H1 (cell line): Measurements from ENCODE around the gene P2RX5. TPM values are rescaled to one million over a fixed set of nuclear protein-coding genes. Genes with fewer than 3 reads are reported as not detected.

Source experiments
- CTCF ChIA-PET: fragments of 300-600 bp; sonication (Branson Sonifier 250); formaldehyde crosslinking; loops from one replicate; lab custom pipeline; 2021; ENCODE audit not compliant: partially characterized antibody; lab: Charles Lee
- POLR2A ChIA-PET: fragments of 300-600 bp; sonication (Branson Sonifier 250); formaldehyde crosslinking; loops from one replicate; lab custom pipeline; 2021; ENCODE audit warnings: inconsistent platforms; ENCODE audit not compliant: partially characterized antibody; lab: Charles Lee
- DNase-seq, 2 experiments: peaks; one replicate each; pipeline versions ENCODE4 v3.0.0 to v3.0.0-alpha.2; 2010 to 2022; ENCODE audit warnings: low spot score in 2 of 2, low read depth in 1 of 2, mixed read lengths in 1 of 2
- FAIRE-seq: peaks from 2 replicates; lab custom pipeline; 2011; peaks lifted over from hg19 to GRCh38; lab: Jason Lieb, UNC
- H2AFZ ChIP-seq: 2 replicates; pipeline ENCODE4 v1.8.1; 2012; ENCODE audit warnings: low read length, inconsistent platforms
- H2AK5ac ChIP-seq: 2 replicates; pipeline ENCODE4 v1.6.1; 2013; ENCODE audit warnings: low read depth, low read length
- H2BK120ac ChIP-seq: replicated peaks from 2 replicates; pipeline ENCODE3; 2013; ENCODE audit warnings: low read depth, low read length, inconsistent platforms
- H2BK12ac ChIP-seq: 2 replicates; pipeline ENCODE4 v1.6.1; 2013; ENCODE audit warnings: low read depth, low read length
- H2BK15ac ChIP-seq: 2 replicates; pipeline ENCODE4 v1.6.1; 2013; ENCODE audit warnings: low read length
- H2BK20ac ChIP-seq: 2 replicates; pipeline ENCODE4 v1.6.1; 2013; ENCODE audit warnings: low read length
- H2BK5ac ChIP-seq: 2 replicates; pipeline ENCODE4 v1.6.1; 2013; ENCODE audit warnings: low read depth, low read length
- H3K14ac ChIP-seq: 2 replicates; pipeline ENCODE4 v1.6.1; 2013; ENCODE audit warnings: inconsistent platforms; ENCODE audit not compliant: insufficient read length
- H3K18ac ChIP-seq: 2 replicates; pipeline ENCODE4 v1.6.1; 2013; ENCODE audit warnings: low read length; ENCODE audit errors: extremely low read depth
- H3K23ac ChIP-seq: 2 replicates; pipeline ENCODE4 v1.6.1; 2013; ENCODE audit warnings: inconsistent platforms; ENCODE audit not compliant: insufficient read length
- H3K23me2 ChIP-seq: 2 replicates; pipeline ENCODE4 v1.6.1; 2013; ENCODE audit warnings: low read depth, low read length
- H3K27ac ChIP-seq: 2 replicates; pipeline ENCODE4 v1.6.1; 2011; ENCODE audit warnings: low read depth, low read length, inconsistent platforms
- H3K27me3 ChIP-seq, 4 experiments: replicated peaks in 1 of 4; 1 replicate in 1 of 4; 2 replicates in 3 of 4; pipeline versions ENCODE4 v1.6.1 to v1.8.1; 2011 to 2013; ENCODE audit warnings: low read length in 3 of 4, mild to moderate bottlenecking in 3 of 4, inconsistent platforms in 2 of 4, mixed read lengths in 2 of 4, moderate library complexity in 1 of 4; ENCODE audit not compliant: control insufficient read depth in 3 of 4, insufficient read depth in 3 of 4; ENCODE audit errors: extremely low read depth in 1 of 4
- H3K36me3 ChIP-seq, 4 experiments: 2 replicates each; pipeline versions ENCODE4 v1.6.1 to v1.8.1; 2011 to 2013; ENCODE audit warnings: mild to moderate bottlenecking in 4 of 4, low read length in 3 of 4, moderate library complexity in 2 of 4, control low read depth in 1 of 4, inconsistent platforms in 1 of 4; ENCODE audit not compliant: insufficient read depth in 4 of 4, control insufficient read depth in 2 of 4
- H3K4ac ChIP-seq: replicated peaks from 2 replicates; pipeline ENCODE3; 2013; ENCODE audit warnings: low read length, low read depth, mixed read lengths, inconsistent platforms; ENCODE audit not compliant: insufficient read length
- H3K4me1 ChIP-seq, 4 experiments: replicated peaks in 1 of 4; 1 replicate in 1 of 4; 2 replicates in 3 of 4; pipeline versions ENCODE4 v1.6.1 to v1.8.1; 2011 to 2013; ENCODE audit warnings: low read length in 3 of 4, inconsistent platforms in 2 of 4, mixed read lengths in 1 of 4; ENCODE audit not compliant: insufficient read depth in 4 of 4, control insufficient read depth in 3 of 4
- H3K4me2 ChIP-seq, 2 experiments: 2 replicates each; pipeline versions ENCODE4 v1.6.1 to v1.8.1; 2011 to 2013; ENCODE audit warnings: low read depth in 2 of 2, low read length in 2 of 2, control low read depth in 1 of 2, inconsistent platforms in 1 of 2, mild to moderate bottlenecking in 1 of 2; ENCODE audit not compliant: insufficient read depth in 1 of 2
- H3K4me3 ChIP-seq, 4 experiments: fragments of 200-600, 300-600 bp in 1 of 4; sonication (generic), shearing (Covaris generic), sonication (Bioruptor Twin) in 1 of 4; 2 replicates each; pipeline versions ENCODE4 v1.5.1 to v1.8.1; 2011 to 2016; ENCODE audit warnings: low read length in 4 of 4, low read depth in 3 of 4, control low read depth in 2 of 4, inconsistent platforms in 2 of 4, mild to moderate bottlenecking in 2 of 4, mixed read lengths in 1 of 4, moderate library complexity in 1 of 4; ENCODE audit not compliant: insufficient read depth in 2 of 4; ENCODE audit errors: extremely low read depth in 1 of 4
- H3K56ac ChIP-seq: replicated peaks from 2 replicates; pipeline ENCODE3; 2013; ENCODE audit warnings: low read depth, mild to moderate bottlenecking, mixed read lengths, low read length, inconsistent platforms; ENCODE audit not compliant: insufficient read length
- H3K79me1 ChIP-seq: 2 replicates; pipeline ENCODE4 v1.6.1; 2013; ENCODE audit warnings: low read depth, low read length, control low read depth
- H3K79me2 ChIP-seq, 2 experiments: 2 replicates each; pipeline versions ENCODE4 v1.6.1 to v1.8.1; 2012 to 2013; ENCODE audit warnings: low read length in 2 of 2, mild to moderate bottlenecking in 2 of 2, inconsistent platforms in 1 of 2; ENCODE audit not compliant: insufficient read depth in 2 of 2, control insufficient read depth in 1 of 2
- H3K9ac ChIP-seq, 4 experiments: replicated peaks in 1 of 4; 1 replicate in 1 of 4; 2 replicates in 3 of 4; pipeline versions ENCODE4 v1.6.1 to v1.8.1; 2011 to 2013; ENCODE audit warnings: low read depth in 3 of 4, low read length in 3 of 4, control low read depth in 2 of 4, mild to moderate bottlenecking in 2 of 4, moderate library complexity in 2 of 4, inconsistent platforms in 1 of 4; ENCODE audit errors: extremely low read depth in 1 of 4
- H3K9me3 ChIP-seq, 2 experiments: 2 replicates each; pipeline versions ENCODE4 v1.6.1 to v1.8.1; 2012 to 2013; ENCODE audit warnings: mild to moderate bottlenecking in 2 of 2, moderate library complexity in 2 of 2, control low read depth in 1 of 2, inconsistent platforms in 1 of 2, low read depth in 1 of 2, low read length in 1 of 2, mixed read lengths in 1 of 2; ENCODE audit not compliant: insufficient read depth in 2 of 2
- H4K20me1 ChIP-seq, 2 experiments: replicated peaks in 1 of 2; 2 replicates each; pipeline versions ENCODE3 to v1.8.1; 2011 to 2013; ENCODE audit warnings: inconsistent platforms in 2 of 2, low read length in 2 of 2, mild to moderate bottlenecking in 1 of 2; ENCODE audit not compliant: insufficient read depth in 2 of 2, control insufficient read depth in 1 of 2
- H4K5ac ChIP-seq: 2 replicates; pipeline ENCODE4 v1.6.1; 2013; ENCODE audit warnings: low read length, low read depth, mixed read lengths, inconsistent platforms; ENCODE audit not compliant: insufficient read length
- H4K8ac ChIP-seq: 2 replicates; pipeline ENCODE4 v1.8.0; 2013; ENCODE audit warnings: mild to moderate bottlenecking, moderate library complexity, low read length, inconsistent platforms; ENCODE audit not compliant: insufficient read depth; ENCODE audit errors: extremely low read depth
- H4K91ac ChIP-seq: replicated peaks from 2 replicates; pipeline ENCODE3; 2013; ENCODE audit warnings: low read length, mixed read lengths, inconsistent platforms; ENCODE audit not compliant: insufficient read length
- CHD2 ChIP-seq: IDR thresholded peaks from 2 replicates; pipeline ENCODE4 v1.6.1; 2012; ENCODE audit warnings: low read length, improper control_type of control experiment
- EGR1 ChIP-seq: IDR thresholded peaks from 2 replicates; pipeline ENCODE4 v1.6.1; 2011; ENCODE audit warnings: low read depth, low read length, borderline replicate concordance
- HDAC2 ChIP-seq, 2 experiments: fragments of 300-600 bp in 1 of 2; sonication (generic) in 1 of 2; IDR thresholded peaks; 2 replicates each; pipeline ENCODE4 v1.6.1; 2011 to 2012; ENCODE audit warnings: low read depth in 2 of 2, low read length in 2 of 2, mild to moderate bottlenecking in 2 of 2, moderate library complexity in 2 of 2, borderline replicate concordance in 1 of 2, inconsistent platforms in 1 of 2
- KDM5A ChIP-seq: fragments of 200-600 bp; IDR thresholded peaks from 2 replicates; pipeline ENCODE4 v1.7.1; 2012; ENCODE audit warnings: mild to moderate bottlenecking, low read length, inconsistent platforms, mixed read lengths
- POLR2AphosphoS5 ChIP-seq: IDR thresholded peaks from 2 replicates; pipeline ENCODE4 v1.6.1; 2011; ENCODE audit warnings: low read depth, low read length
- RFX5 ChIP-seq: IDR thresholded peaks from 2 replicates; pipeline ENCODE4 v1.6.1; 2011; ENCODE audit warnings: low read depth, low read length, improper control_type of control experiment, borderline replicate concordance
- SAP30 ChIP-seq: fragments of 300-600 bp; sonication (generic); IDR thresholded peaks from 2 replicates; pipeline ENCODE4 v1.7.1; 2012; ENCODE audit warnings: low read length, moderate library complexity, mild to moderate bottlenecking, inconsistent platforms; ENCODE audit not compliant: insufficient read depth, insufficient replicate concordance
- SRF ChIP-seq: IDR thresholded peaks from 2 replicates; pipeline ENCODE4 v1.6.1; 2011; ENCODE audit warnings: mild to moderate bottlenecking, low read depth, low read length, moderate library complexity
- SUZ12 ChIP-seq: fragments of 200-600 bp; sonication (generic); IDR thresholded peaks from 2 replicates; pipeline ENCODE4 v1.6.1; 2012; ENCODE audit warnings: mild to moderate bottlenecking, inconsistent platforms, low read length, moderate library complexity, mixed read lengths
- TBP ChIP-seq: IDR thresholded peaks from 2 replicates; pipeline ENCODE4 v1.6.1; 2011; ENCODE audit warnings: low read depth, low read length, improper control_type of control experiment
- YY1 ChIP-seq: IDR thresholded peaks from 2 replicates; pipeline ENCODE4 v1.6.1; 2011; ENCODE audit warnings: low read depth, mild to moderate bottlenecking, low read length
- WGBS, 2 experiments: shearing (Covaris generic) in 1 of 2; methylation state at CpG; one replicate each; pipeline versions ENCODE4 v1.1.6 to v1.1.7; 2013 to 2015; ENCODE audit warnings: low lambda C conversion rate in 2 of 2, mixed read lengths in 2 of 2, inconsistent platforms in 1 of 2, low coverage in 1 of 2, missing lambda C conversion rate in 1 of 2; ENCODE audit not compliant: insufficient replicate concordance in 2 of 2, insufficient coverage in 1 of 2, insufficient read length in 1 of 2; ENCODE audit errors: extremely low coverage in 1 of 2, missing lambda C conversion rate in 1 of 2; 5-methylcytosine and 5-hydroxymethylcytosine counted together
- polyA plus RNA-seq, 7 experiments: library from polyadenylated mRNA; depleted of rRNA in 3 of 7; stranded (reverse) in 5 of 7; unstranded in 2 of 7; fragments of >200 nt in 5 of 7; fragments of 200-250 nt in 2 of 7; gene quantifications; 1 replicate in 5 of 7; 2 replicates in 1 of 7; 4 replicates in 1 of 7; pipeline versions ENCODE4 v1.2.1 to v1.2.3, GENCODE V29; 2011 to 2013; ENCODE audit warnings: missing spikeins in 2 of 7, mixed read lengths in 2 of 7
- total RNA-seq: library from RNA; stranded (reverse); fragmentation: NEBNext Ultra II Directional; extraction: Animal tissue kit (Norgen Biotek cat#: 25700); gene quantifications from 2 replicates; pipeline ENCODE4 v1.2.1, GENCODE V29; 2021

The P2RX5 gene
- total and polyA plus RNA-seq, 2 of the 8 experiments (the other 6 are each of a cell fraction or from before 2014, with no cell fraction given), result 12.0 to 15.6 TPM

- FAIRE-seq (no peak), DNase-seq (no peak)
- Histone ChIP-seq H3K4me2 (no peak overlapping the region), H2BK15ac (no peak overlapping the region), H3K4ac (no peak overlapping the region), H3K23ac (no peak overlapping the region), H3K27ac (0 out of 2 replicates have a peak overlapping the region, but pooled peaks have one; percentile 10), H3K27me3 (no peaks in the 10 kb centered on the region), H3K36me3 (peaks cover 0 to 6% (median 2%) of the 10 kb centered on the region in 4 experiments; a peak in 3 of 8 replicates), H3K56ac (no peak overlapping the region), H3K9me3 (no peaks in the 10 kb centered on the region), H3K14ac (no peak overlapping the region), H3K4me3 (no peak overlapping the region), H3K79me1 (peaks cover 12% of the 10 kb centered on the region), H2AFZ (no peak overlapping the region), H3K18ac (no peak overlapping the region), H4K8ac (no peak overlapping the region; the same call in 1 of the 2 replicates), H4K91ac (no peak overlapping the region), H2BK5ac (no peak overlapping the region), H2BK12ac (no peak overlapping the region), H3K9ac (no peak overlapping the region), H3K4me1 (peaks cover 0 to 7% (median 5%) of the 10 kb centered on the region in 4 experiments; a peak in 6 of 7 replicates), H2BK120ac (no peak overlapping the region)
- ChIA-PET CTCF (interaction anchor here (0.7 to 1.9 kb wide), 4 partner anchors 14 to 293 kb away, joined by 3 to 9 read pairs (median 6); no protein-coding TSS in a partner anchor), POLR2A (interaction anchor here (1.1 to 12.7 kb wide), 3 partner anchors 10 to 27 kb away, joined by 3 to 194 read pairs (median 4); partner anchors contain the start of genes CTNS and SHPK)
- TF ChIP-seq KDM5A (no peak), SAP30 (no peak), TBP (no peak), YY1 (no peak), POLR2AphosphoS5 (no peak), HDAC2 (IDR thresholded peaks at IDR 0.05; ENCODE audit: borderline replicate concordance in 1 of 2, low read depth in 2 of 2, low read length in 2 of 2) (no peak), CHD2 (no peak), SRF (no peak), RFX5 (no peak), EGR1 (no peak), SUZ12 (no peak)
- TF ChIP-seq, all 59 proteins: peak for 0
- H2AK5ac ChIP-seq, result no peak overlapping the region
- 88% methylated on average over 33 of the region's 33 CpGs; no CpG with 5 or more reads in 1 of the 2 experiments for WGBS, 2 experiments
- H4K5ac ChIP-seq, result no peak overlapping the region
- H3K79me2 ChIP-seq, result peaks cover 0 to 10% of the 10 kb centered on the region in 2 experiments; a peak in 1 of 4 replicates
- no peak overlapping the region for H2BK20ac ChIP-seq
- peaks cover 9% of the 10 kb centered on the region; the same call in 1 of the 2 replicates for H3K23me2 ChIP-seq
- H4K20me1 ChIP-seq, result peaks cover 4 to 11% of the 10 kb centered on the region in 2 experiments
Measured at GRCh38 chr17:3663102-3664011, 32.6 kb downstream of the P2RX5 start.
